HepG2 (cell line): Measurements from ENCODE around the gene DCST2. TPM values are rescaled to one million over a fixed set of nuclear protein-coding genes. Genes with fewer than 3 reads are reported as not detected.
A peak's percentile ranks its signal among the peaks of the same experiment; 100 is the strongest.

Experiments used
- ARID2 ChIP-seq: sonication (generic); formaldehyde crosslinking; IDR thresholded peaks from 2 replicates; pipeline ENCODE4 v1.8.1; 2022; ENCODE audit warnings: mild to moderate bottlenecking, missing genetic modification reagents, borderline replicate concordance
- ARNT2 ChIP-seq: sonication (generic); formaldehyde crosslinking; IDR thresholded peaks from 2 replicates; pipeline ENCODE4 v1.8.0; 2022; ENCODE audit warnings: mild to moderate bottlenecking, low read depth, missing genetic modification reagents, moderate library complexity
- ASH2L ChIP-seq: fragments of 300-600, 200-600 bp; sonication (generic); IDR thresholded peaks from 2 replicates; pipeline ENCODE4 v1.7.0; 2017; ENCODE audit warnings: low read depth, mild to moderate bottlenecking, moderate library complexity, mixed read lengths, low read length; ENCODE audit not compliant: insufficient read length
- CEBPB ChIP-seq: IDR thresholded peaks from 2 replicates; pipeline ENCODE4 v1.6.1; 2011; ENCODE audit warnings: low read depth, low read length, improper control_type of control experiment, borderline replicate concordance
- CHD4 ChIP-seq: fragments of 200-600 bp; sonication (generic); IDR thresholded peaks from 2 replicates; pipeline ENCODE4 v1.7.0; 2017; ENCODE audit warnings: mild to moderate bottlenecking, low read length, borderline replicate concordance
- DR1 ChIP-seq: sonication (generic); formaldehyde crosslinking; IDR thresholded peaks from 2 replicates; pipeline ENCODE4 v1.8.0; 2021; ENCODE audit warnings: mild to moderate bottlenecking, missing genetic modification reagents, inconsistent platforms
- EP300 ChIP-seq, 3 experiments: sonication (generic) in 1 of 3; formaldehyde crosslinking in 1 of 3; IDR thresholded peaks; 2 replicates each; pipeline versions ENCODE4 v1.5.1 to v1.6.1; 2011 to 2020; ENCODE audit warnings: low read depth in 2 of 3, low read length in 2 of 3, borderline replicate concordance in 1 of 3, improper control_type of control experiment in 1 of 3, mild to moderate bottlenecking in 1 of 3, missing genetic modification reagents in 1 of 3, moderate library complexity in 1 of 3
- GABPB1 ChIP-seq: IDR thresholded peaks from 2 replicates; pipeline ENCODE4 v1.6.1; 2016; ENCODE audit warnings: mild to moderate bottlenecking, missing genetic modification reagents, moderate library complexity, missing compliant biosample characterization
- HNRNPL ChIP-seq: fragments of 200-400 bp; formaldehyde crosslinking; IDR thresholded peaks from 2 replicates; pipeline ENCODE4 v1.6.1; 2017; ENCODE audit warnings: mild to moderate bottlenecking, low read depth, low read length
- HOXA5 ChIP-seq: sonication (generic); formaldehyde crosslinking; IDR thresholded peaks from 2 replicates; pipeline ENCODE4 v1.4.0; 2020; ENCODE audit warnings: missing genetic modification reagents
- MTF2 ChIP-seq: sonication (generic); formaldehyde crosslinking; IDR thresholded peaks from 2 replicates; pipeline ENCODE4 v1.5.0; 2020; ENCODE audit warnings: missing genetic modification reagents, borderline replicate concordance
- NAIF1 ChIP-seq: sonication (generic); formaldehyde crosslinking; IDR thresholded peaks from 2 replicates; pipeline ENCODE4 v1.5.0; 2020; ENCODE audit warnings: mild to moderate bottlenecking, missing genetic modification reagents, borderline replicate concordance
- NBN ChIP-seq: fragments of 450-650 bp; conservative IDR thresholded peaks from 2 replicates; pipeline ENCODE4 v1.6.1; 2017
- REXO4 ChIP-seq: sonication (generic); formaldehyde crosslinking; IDR thresholded peaks from 2 replicates; pipeline ENCODE4 v1.8.0; 2022; ENCODE audit warnings: missing genetic modification reagents, mild to moderate bottlenecking, borderline replicate concordance
- RFXAP ChIP-seq: sonication (generic); formaldehyde crosslinking; IDR thresholded peaks from 2 replicates; pipeline ENCODE4 v1.4.0; 2020; ENCODE audit warnings: missing genetic modification reagents, borderline replicate concordance
- SALL2 ChIP-seq: sonication (generic); formaldehyde crosslinking; IDR thresholded peaks from 2 replicates; pipeline ENCODE4 v1.8.1; 2023; ENCODE audit warnings: mild to moderate bottlenecking, missing genetic modification reagents, inconsistent platforms
- YY1 ChIP-seq: IDR thresholded peaks from 2 replicates; pipeline ENCODE4 v1.6.1; 2011; ENCODE audit warnings: low read length, low read depth, moderate library complexity, mild to moderate bottlenecking; ENCODE audit not compliant: insufficient read depth, insufficient replicate concordance
- ZFP36 ChIP-seq: fragments of 150-350 bp; IDR thresholded peaks from 2 replicates; pipeline ENCODE4 v1.6.1; 2018; ENCODE audit warnings: borderline replicate concordance, low read length, low read depth; ENCODE audit not compliant: partially characterized antibody
- ZNF362 ChIP-seq: sonication (generic); formaldehyde crosslinking; IDR thresholded peaks from 2 replicates; pipeline ENCODE4 v1.4.0; 2020; ENCODE audit warnings: missing genetic modification reagents, mild to moderate bottlenecking, borderline replicate concordance
- ZNF672 ChIP-seq: sonication (generic); formaldehyde crosslinking; IDR thresholded peaks from 2 replicates; pipeline ENCODE4 v1.8.1; 2022; ENCODE audit warnings: missing genetic modification reagents
- polyA plus RNA-seq, 8 experiments: library from polyadenylated mRNA; depleted of rRNA in 3 of 8; stranded (reverse) in 7 of 8; unstranded in 1 of 8; fragments of >200 nt; fragmentation: Illumina TruSeq in 4 of 8; extraction: Trizol in 4 of 8; gene quantifications; 2 replicates each; pipeline versions ENCODE4 v1.2.1 to v1.2.3, GENCODE V29; 2011 to 2016; ENCODE audit warnings: low read depth in 4 of 8, missing spikeins in 1 of 8, mixed read lengths in 1 of 8; ENCODE audit not compliant: insufficient read depth in 1 of 8
- total RNA-seq, 5 experiments: library from RNA; depleted of rRNA; stranded (reverse); fragments of >200 nt; fragmentation: Illumina TruSeq; extraction: Trizol; gene quantifications; 2 replicates each; pipeline ENCODE4 v1.2.3, GENCODE V29; 2016; ENCODE audit warnings: low read depth in 1 of 5
- TF ChIP-seq, protein P1 (sequence below): sonication (generic); formaldehyde crosslinking; conservative IDR thresholded peaks from 2 replicates; pipeline ENCODE4 v1.4.0; 2020; ENCODE audit warnings: mild to moderate bottlenecking, missing genetic modification reagents, moderate library complexity
- TF ChIP-seq, protein P2 (sequence below): fragments of 450-650 bp; IDR thresholded peaks from 2 replicates; pipeline ENCODE4 v1.6.1; 2016
- TF ChIP-seq, protein P3 (sequence below): sonication (generic); formaldehyde crosslinking; IDR thresholded peaks from 2 replicates; pipeline ENCODE4 v1.4.0; 2020; ENCODE audit warnings: mild to moderate bottlenecking, missing genetic modification reagents

DCST2 gene
- total and polyA plus RNA-seq, 2 of the 13 experiments (the other 11 are each of a cell fraction or from before 2014, with no cell fraction given) = 0.74 TPM; not detected in 1

DNA sequence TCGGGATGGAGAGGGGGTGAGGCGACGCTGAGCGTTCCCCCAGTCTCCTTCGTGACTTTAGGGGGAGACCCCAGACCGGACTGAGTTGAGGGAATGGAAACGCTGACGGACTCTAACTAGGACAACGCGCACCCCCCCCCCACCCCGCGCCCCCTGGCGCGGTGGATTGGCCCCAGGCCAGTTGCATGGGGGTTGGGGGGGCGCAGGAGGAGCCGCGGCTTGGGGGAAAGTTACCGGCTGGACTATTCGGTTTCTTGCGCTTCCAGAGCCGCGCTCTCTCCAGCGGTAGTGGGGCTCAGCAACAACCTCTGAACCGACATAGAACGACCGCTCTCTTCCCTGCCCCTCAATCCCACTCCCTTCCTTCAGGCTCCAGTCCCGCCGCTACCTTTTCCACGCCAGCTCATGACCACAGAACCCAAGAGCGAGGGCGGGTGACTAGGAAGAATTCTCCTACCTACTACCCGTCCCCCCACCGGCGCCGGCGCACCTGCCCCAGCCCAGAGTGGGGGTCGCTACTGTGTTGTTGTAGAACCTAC, 30.3 kb downstream of the DCST2 start (continued):
- peak; percentile 69; the same call in 1 of the 2 replicates for TF ChIP-seq NAIF1 (CRISPR knock-in tag)
- TF ChIP-seq DR1 (CRISPR knock-in tag) = no peak
- peak; percentile 2; the same call in 1 of the 2 replicates for TF ChIP-seq HOXA5
- no peak for TF ChIP-seq EP300 (IDR thresholded peaks at IDR 0.05; ENCODE audit: low read depth in 2 of 2, low read length in 2 of 2)
- TF ChIP-seq EP300 (CRISPR knock-in tag; IDR thresholded peaks at IDR 0.05; ENCODE audit: borderline replicate concordance) = no peak
- TF ChIP-seq, protein P1, sequence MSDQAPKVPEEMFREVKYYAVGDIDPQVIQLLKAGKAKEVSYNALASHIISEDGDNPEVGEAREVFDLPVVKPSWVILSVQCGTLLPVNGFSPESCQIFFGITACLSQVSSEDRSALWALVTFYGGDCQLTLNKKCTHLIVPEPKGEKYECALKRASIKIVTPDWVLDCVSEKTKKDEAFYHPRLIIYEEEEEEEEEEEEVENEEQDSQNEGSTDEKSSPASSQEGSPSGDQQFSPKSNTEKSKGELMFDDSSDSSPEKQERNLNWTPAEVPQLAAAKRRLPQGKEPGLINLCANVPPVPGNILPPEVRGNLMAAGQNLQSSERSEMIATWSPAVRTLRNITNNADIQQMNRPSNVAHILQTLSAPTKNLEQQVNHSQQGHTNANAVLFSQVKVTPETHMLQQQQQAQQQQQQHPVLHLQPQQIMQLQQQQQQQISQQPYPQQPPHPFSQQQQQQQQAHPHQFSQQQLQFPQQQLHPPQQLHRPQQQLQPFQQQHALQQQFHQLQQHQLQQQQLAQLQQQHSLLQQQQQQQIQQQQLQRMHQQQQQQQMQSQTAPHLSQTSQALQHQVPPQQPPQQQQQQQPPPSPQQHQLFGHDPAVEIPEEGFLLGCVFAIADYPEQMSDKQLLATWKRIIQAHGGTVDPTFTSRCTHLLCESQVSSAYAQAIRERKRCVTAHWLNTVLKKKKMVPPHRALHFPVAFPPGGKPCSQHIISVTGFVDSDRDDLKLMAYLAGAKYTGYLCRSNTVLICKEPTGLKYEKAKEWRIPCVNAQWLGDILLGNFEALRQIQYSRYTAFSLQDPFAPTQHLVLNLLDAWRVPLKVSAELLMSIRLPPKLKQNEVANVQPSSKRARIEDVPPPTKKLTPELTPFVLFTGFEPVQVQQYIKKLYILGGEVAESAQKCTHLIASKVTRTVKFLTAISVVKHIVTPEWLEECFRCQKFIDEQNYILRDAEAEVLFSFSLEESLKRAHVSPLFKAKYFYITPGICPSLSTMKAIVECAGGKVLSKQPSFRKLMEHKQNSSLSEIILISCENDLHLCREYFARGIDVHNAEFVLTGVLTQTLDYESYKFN (CRISPR knock-in tag) = no peak
- TF ChIP-seq, protein P2, sequence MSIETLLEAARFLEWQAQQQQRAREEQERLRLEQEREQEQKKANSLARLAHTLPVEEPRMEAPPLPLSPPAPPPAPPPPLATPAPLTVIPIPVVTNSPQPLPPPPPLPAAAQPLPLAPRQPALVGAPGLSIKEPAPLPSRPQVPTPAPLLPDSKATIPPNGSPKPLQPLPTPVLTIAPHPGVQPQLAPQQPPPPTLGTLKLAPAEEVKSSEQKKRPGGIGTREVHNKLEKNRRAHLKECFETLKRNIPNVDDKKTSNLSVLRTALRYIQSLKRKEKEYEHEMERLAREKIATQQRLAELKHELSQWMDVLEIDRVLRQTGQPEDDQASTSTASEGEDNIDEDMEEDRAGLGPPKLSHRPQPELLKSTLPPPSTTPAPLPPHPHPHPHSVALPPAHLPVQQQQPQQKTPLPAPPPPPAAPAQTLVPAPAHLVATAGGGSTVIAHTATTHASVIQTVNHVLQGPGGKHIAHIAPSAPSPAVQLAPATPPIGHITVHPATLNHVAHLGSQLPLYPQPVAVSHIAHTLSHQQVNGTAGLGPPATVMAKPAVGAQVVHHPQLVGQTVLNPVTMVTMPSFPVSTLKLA = no peak
- TF ChIP-seq HNRNPL = 0 out of 2 replicates have a peak, but pooled peaks have one; percentile 36
- no peak for TF ChIP-seq ARID2 (CRISPR knock-in tag)
- no peak for TF ChIP-seq ZFP36
- TF ChIP-seq NBN = no peak
- TF ChIP-seq GABPB1 (CRISPR knock-in tag) = no peak
- no peak for TF ChIP-seq ZNF672 (CRISPR knock-in tag)
- TF ChIP-seq ASH2L = no peak
- no peak for TF ChIP-seq REXO4 (CRISPR knock-in tag)
- TF ChIP-seq ZNF362 (CRISPR knock-in tag) = no peak
- TF ChIP-seq CHD4 = 0 out of 2 replicates have a peak, but pooled peaks have one; percentile 24
- no peak; the same call in 1 of the 2 replicates for TF ChIP-seq SALL2 (CRISPR knock-in tag)
- no peak for TF ChIP-seq CEBPB
- TF ChIP-seq MTF2 (CRISPR knock-in tag) = no peak
- no peak for TF ChIP-seq YY1
- no peak for TF ChIP-seq RFXAP (CRISPR knock-in tag)
- TF ChIP-seq ARNT2 (CRISPR knock-in tag) = no peak
- TF ChIP-seq, protein P3, sequence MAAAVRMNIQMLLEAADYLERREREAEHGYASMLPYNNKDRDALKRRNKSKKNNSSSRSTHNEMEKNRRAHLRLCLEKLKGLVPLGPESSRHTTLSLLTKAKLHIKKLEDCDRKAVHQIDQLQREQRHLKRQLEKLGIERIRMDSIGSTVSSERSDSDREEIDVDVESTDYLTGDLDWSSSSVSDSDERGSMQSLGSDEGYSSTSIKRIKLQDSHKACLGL (CRISPR knock-in tag) = no peak
